NCI-H1694 (cell line): ENCODE results near the gene RASGRF2.

Source experiments
- DNase-seq: peaks from one replicate; lab custom pipeline; 2025; lab: John Stamatoyannopoulos, UW

Gene RASGRF2

GRCh38 chr5:81169924-81170323 lies 209.8 kb downstream of the RASGRF2 start:
- no peak for DNase-seq

GRCh38 chr5:81171769-81172168 lies 211.6 kb downstream of the RASGRF2 start:
- no peak for DNase-seq

- DNase-seq, result no peak
Observed at GRCh38 chr5:81172710-81173109, 212.5 kb downstream of the RASGRF2 start.

GRCh38 chr5:81177061-81177460 lies 216.9 kb downstream of the RASGRF2 start:
- no peak for DNase-seq

- no peak for DNase-seq
Observed at GRCh38 chr5:81179959-81180358, 219.8 kb downstream of the RASGRF2 start.

GRCh38 chr5:81180780-81181460 lies 220.8 kb downstream of the RASGRF2 start:
- DNase-seq, result no peak

GRCh38 chr5:81181576-81182316 lies 221.6 kb downstream of the RASGRF2 start:
- no peak for DNase-seq

- no peak for DNase-seq
Observed at GRCh38 chr5:81182396-81183390, 222.5 kb downstream of the RASGRF2 start.

GRCh38 chr5:81183811-81184748 lies 223.9 kb downstream of the RASGRF2 start:
- no peak for DNase-seq

- DNase-seq, result no peak
Observed at GRCh38 chr5:81184749-81185110, 224.6 kb downstream of the RASGRF2 start.

- peak; percentile 7 for DNase-seq
Observed at GRCh38 chr5:81187885-81188284, 227.7 kb downstream of the RASGRF2 start.

GRCh38 chr5:81188962-81189361 lies 228.8 kb downstream of the RASGRF2 start:
- no peak for DNase-seq

- DNase-seq, result no peak
Observed at GRCh38 chr5:81189875-81190498, 229.8 kb downstream of the RASGRF2 start.

- DNase-seq, result no peak
Observed at GRCh38 chr5:81191726-81192372, 231.7 kb downstream of the RASGRF2 start.

- no peak for DNase-seq
Observed at GRCh38 chr5:81192373-81192750, 232.2 kb downstream of the RASGRF2 start.

- peak; percentile 74 for DNase-seq
Observed at GRCh38 chr5:81194633-81195334, 234.6 kb downstream of the RASGRF2 start.

GRCh38 chr5:81195335-81195929 lies 235.3 kb downstream of the RASGRF2 start:
- DNase-seq, result no peak

- no peak for DNase-seq
Observed at GRCh38 chr5:81202655-81203054, 242.5 kb downstream of the RASGRF2 start.

GRCh38 chr5:81203729-81204128 lies 243.6 kb downstream of the RASGRF2 start:
- no peak for DNase-seq
